EL (cell line): ENCODE data around the gene FLRT1.

ENCODE experiments used
- DNase-seq: peaks from one replicate; pipeline ENCODE4 v3.0.0-alpha.2; 2016

The FLRT1 gene

DNA sequence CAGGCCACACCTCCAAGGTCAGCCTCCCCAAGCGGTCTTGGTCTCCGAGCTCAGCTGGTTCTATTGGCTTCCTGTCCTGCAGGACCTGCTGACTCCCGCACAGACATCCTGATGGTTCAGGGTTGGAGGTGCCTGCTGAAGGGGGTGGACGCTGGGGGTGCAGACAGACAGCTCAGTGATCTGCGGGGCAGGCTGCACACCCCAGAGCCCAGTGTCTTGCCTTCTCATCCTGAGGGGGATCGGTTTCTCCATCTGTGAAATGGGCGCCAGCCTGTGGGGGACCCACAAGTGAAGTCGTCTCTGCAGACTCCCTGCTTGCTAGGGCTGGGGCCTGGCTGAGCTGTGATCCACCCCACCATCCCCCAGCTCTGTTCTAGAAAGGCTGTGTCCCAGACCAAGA lies 13.8 kb downstream of the FLRT1 start:
- no peak for DNase-seq

DNA sequence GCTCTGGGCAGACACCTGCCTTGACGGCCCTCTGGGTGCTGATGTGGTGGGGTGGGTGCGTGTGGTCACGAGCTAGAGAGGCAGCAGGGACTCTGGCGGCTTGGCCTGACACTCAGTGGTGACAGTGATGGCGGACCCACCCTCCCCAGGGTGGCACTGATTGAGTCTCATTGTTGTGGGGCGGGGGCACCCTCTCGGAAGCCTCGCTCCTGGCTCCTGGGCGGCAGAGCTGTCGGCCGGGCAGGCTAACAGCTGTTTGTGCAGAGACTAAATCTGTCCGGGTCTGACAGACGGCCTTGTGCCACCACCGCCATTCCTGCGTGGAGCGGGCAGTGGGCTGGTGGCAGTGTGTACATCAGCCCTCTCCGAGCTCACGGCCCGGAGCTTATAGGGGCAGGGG lies 15.6 kb downstream of the FLRT1 start:
- DNase-seq: no peak

DNA sequence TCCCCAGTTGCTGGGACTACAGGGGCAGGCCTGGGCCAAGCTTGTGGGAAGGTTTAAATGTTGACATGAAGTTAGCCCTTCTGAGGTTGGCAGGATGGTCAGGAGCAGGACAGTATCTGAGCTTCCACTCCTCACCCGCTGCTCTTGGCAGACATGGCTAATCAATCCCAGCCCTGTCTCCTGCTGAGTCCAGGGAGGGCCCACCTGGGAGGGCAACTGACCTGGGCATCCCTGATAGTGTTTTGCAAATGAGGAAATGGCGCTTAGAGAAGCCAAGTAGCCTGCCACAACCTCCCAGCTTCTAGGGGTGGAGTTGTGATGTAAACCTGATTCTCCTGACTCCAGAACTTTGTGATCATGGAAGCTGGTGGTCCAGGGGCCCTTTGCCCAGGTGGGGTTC lies 16.7 kb downstream of the FLRT1 start:
- DNase-seq: no peak

DNA sequence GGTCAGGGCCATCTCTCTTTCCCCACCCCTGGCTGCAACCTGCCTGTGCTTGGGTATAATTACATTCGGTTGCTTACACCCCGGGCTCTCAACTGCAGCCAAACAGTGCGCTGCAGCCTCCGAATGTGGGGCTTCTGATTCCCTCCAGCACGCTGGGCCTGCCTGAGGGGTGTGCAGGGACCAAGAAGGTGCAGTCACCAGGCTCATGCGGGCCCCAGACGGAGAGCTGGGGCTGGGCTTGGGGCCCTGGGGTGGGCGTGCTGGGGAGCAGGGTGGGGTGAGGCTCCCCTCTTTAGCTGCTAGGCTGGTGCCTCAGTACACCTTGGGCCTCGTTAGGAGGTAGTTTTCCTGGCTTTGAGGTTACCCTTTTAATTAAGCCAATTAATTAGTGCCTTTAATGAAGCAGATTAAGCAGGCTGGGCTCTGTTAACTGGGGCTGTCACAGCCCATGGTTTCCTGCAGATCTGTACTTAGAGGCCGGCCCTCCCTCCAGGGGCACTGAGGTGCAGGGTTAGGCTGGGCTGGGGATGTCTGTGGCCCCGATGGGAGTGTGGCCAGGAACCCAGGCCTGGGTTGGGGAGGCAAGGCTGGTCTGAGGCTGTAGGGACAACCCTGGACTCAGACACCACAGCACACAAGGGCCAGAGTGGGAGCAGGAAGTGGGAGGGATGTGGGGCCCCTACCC lies 17.3 kb downstream of the FLRT1 start:
- no peak for DNase-seq

DNA sequence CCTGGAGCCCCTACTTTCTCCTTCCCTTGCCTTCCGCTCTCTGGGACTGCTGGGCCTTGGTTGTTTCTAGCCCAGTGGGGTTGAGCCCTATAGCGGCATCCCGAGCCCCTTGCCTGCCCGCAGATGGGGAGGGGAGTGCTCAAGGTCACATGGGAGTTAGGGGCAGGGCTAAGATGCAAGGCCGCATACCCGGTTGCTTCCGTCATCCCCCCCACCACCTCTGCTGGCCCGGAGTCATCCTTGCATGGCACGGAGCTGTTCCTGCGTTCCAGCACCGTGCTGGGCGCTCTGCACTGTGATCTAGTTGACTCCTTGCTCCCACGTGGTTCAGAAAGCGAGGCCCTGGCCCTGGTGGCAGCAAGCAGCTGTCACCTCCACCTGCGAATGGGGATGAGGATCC lies 18.0 kb downstream of the FLRT1 start:
- no peak for DNase-seq

DNA sequence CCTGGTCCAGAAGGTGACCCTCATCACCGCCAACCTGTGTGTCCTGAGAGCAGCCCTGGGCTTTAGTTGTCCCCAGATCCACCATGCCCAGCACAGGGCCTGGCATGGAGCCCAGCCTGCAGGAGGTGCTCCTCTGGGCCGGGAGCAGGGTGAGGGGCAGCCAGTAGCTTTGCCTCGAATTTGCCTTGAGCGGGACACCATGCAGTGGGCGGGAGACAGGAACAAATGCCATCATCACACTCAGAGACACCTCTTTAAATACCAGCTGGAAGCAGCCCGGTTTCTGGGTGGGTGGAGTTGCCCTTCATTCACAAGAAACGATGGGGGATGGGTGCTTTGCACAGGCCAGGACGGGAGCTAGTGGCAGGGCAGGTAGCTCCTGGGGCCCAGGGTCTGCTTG lies 19.3 kb downstream of the FLRT1 start:
- DNase-seq: peak; percentile 4

DNA sequence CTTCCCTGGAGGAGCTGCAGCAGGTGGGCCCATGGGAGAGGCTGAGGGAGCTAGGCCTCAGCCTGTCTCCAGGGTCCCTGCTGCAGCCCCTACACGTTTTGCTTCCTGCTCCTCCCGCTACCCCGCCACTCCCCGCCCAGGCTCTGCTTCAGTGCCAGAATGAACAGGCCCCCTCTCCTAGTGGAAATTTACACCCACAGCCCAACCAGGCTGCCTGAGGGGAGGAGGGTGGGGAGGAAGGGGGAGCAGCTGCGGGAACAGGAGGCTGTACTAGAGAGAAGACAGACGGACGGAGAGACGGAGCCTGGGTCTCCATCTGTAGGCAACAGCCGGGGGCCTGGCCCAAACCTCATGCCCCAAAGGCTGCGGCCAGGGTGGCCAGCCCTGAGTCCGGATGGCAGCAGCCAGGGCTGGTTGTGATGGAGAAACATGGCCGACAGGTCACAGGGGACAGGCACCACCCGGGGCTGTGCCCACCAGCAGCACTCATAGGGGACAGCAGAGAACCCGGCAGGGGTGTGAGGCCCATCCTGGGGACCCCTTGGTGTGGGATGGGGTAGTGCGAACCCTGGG lies 20.6 kb downstream of the FLRT1 start:
- DNase-seq: no peak

DNA sequence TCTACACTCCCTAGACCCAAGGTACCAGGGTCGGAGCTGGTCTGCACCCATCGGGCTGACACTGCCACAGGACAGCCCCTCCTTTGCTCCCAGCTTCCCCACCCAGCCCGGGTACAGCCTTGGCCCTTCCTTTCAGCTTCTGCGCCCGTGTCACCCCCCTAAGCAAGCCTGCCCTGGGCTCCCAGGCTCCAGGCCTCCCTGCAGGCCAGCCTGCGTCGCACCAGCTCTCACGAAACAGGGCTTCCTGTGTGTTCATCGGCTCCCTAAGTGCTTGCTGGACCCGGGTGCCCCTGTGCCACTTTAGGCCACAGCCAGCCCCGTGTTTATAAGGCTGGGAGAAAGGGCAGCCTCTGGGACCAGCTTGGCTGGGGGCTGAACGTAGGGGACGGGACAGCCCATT lies 21.1 kb downstream of the FLRT1 start:
- no peak for DNase-seq

DNA sequence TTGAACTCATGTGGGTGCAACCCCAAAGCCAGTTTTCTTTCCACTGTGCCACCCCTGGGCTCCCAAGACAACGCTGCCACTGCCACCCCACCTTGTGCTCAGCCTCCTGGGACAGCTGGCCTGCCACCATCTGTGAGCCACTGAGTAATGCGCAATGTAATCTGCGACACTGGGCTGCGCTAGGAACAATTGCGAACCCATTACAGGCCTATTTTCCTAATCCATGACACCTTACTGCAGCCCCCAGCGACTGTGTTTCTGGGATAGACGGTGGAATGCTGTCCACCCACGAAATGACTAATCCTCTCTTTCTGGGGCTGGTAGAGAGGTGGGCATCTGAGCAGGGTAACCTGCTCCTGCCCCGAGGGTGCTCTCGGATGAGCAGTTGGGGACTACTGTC lies 22.2 kb downstream of the FLRT1 start:
- DNase-seq: no peak

DNA sequence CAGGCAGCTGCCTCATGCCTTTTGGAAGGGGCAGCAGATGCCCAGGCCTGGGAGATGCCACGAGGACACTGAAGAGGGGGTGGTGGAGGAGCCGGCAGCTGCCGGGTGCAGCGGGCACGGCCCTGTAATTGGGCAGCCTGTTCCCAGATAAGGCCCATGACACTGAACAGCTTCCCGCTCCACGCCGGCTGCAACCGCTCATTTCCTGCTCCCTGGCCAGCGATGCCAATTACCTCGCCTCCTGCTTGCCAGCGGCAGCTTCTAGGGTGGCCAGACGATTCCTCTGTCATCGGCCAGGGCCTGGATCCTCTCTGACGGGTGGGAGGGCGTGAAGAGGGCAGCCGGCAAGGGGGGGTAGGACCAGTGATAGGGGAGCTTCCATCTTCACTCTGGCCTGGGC lies 22.8 kb downstream of the FLRT1 start:
- DNase-seq: no peak

DNA sequence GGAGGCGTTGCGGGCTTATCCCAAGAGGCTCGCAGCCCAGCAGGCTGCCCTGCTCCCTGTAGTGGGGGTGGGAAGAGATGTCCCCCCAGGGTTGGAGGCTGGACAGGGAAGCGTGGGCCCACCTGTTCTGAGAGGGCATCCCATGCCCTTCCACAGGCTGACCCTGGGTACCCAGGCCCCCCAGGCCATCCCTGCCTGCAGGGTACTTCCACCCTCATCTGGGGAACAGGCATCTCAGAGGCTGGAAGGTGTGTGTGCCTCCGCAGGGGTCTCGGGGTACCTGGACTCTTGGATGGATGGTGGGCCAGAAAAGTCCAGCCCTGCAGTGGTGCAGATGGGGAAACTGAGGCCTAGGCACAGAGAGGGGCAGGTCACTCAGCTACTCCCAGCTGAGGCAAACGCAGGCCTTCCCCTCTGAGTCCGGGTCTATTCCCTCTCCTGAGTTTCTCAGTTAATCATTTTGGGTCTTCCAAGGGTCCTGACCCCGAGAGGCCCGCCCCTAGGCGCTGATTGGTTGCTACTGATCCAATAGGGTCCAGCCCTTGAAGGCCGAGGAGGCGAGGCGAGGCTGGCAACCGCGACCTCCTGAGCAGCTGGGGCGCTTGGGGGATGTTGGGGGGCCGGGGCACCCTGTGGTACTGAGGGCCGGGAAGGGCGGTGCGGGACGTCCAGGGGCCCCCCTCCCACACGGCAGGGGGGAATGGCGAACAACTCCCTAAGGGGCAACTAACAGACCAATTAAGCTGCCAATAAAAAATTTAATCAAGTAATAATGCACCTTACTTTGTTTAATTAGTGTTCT lies 23.8 kb downstream of the FLRT1 start:
- DNase-seq: no peak

DNA sequence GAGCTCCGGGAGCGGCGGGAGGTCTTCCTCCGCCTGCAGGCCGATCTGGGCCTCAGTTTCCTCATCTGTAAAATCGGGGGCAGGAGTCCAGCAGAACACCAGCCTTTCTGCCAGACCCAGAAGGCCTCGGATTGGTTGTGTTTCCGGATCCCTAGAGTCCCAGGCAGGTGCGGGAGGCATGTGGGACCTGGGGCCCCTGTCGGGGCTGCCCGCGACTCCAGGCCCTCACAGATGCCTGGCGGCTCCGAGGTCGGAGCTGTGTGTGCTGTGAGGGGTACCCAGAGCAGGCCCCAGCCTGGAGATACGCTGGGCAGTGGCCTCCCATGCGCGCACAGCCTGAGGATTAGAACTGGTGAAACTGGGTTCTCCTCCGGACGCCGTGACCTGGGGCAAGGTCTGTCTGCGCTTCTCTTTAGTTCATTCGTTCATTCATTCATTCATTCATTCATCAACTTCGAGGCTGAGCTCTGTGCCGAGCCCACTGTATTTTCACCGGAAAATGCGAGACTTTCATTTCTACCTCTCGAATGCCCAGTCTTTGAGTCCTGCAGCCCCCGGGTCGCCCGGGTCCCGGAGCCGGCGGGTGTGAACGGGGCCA lies 24.6 kb downstream of the FLRT1 start:
- no peak for DNase-seq

DNA sequence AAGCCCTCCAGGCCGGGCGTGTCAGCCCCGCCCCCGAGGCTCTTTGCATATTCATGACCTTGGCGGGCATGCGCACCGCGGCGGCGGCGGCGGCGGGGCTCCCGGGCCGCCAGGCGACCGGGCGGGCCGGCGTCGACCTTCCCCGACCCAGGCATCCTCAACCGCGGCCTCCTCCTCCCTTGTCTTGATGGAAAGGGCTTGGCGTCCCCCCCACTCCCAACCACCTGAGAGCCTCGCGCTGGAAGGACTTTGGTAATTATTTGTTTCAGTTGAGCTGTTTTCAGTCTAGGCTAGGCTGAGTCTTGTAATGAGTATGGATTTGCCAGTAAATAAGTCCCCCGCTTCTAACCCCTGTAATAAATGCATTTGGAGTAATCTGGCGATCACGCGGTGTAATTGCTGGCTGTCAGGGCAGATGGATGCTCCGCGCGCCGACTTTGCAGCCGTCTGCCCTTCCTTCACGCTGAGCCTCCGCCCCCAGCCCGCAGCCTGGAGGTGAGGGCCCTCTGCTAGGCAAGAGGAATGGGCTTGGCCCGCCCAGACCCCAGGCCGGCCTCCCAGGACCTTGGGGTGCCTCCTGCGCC lies 25.2 kb downstream of the FLRT1 start:
- DNase-seq: peak; percentile 25

DNA sequence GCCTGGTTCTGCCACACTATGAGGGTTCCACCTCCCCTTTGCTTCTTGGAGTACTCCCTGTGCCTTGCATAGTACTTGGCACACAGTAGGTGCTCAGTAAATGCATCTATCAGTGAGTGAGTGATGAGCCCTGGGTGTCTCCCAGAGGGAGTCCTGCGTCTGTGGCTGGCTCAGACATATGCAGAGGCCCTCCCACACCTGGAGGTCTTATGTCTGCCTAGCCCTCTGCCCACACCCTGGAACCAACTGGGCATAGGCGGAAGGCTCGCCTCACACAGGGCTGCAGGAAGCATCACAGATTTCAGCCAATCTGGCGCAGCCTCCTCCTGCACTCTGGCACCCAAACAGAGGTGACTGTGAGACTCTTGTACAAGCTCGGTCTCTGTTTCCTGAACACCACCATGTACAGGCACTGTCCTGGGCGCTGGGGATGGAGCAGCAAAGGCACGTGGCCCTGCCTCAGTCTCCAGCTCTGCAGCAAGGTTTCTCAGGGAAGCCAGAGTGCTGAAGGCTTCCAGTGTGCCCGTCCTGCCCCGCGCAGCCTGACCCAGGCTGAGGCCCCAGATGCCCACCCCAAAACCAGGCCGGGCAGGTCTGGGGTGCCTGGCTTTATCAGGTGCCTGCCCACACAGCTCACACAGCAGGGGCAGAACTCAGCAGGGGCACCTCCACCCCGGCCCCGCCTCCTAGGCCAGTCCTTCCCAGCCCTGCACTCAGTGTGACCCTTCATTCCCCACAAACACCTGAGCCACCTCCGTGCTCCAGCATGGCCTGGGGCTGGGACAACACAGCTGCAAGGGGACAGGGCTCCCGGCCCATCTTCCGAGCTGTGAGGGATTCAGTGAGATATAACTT lies 26.7 kb downstream of the FLRT1 start:
- DNase-seq: no peak

DNA sequence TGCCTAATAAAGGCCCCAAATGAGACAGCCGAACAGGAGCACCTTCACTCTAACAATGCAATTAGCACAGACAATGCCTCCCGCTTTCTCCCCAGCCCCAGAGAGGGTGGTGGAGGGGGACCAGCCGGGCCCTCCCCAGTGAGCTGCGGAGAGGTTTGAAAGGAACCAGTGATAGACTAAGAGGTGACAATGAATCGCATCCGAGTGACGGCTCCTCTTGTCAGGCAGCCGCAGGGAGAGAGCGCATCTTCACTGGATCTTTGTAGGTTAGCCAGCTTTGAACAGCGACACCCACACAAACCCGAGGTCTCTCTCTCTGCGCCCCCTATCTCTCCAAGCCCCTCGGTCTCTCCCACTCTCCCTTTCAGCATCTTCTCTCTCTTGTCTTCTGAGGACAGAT lies 28.0 kb downstream of the FLRT1 start:
- DNase-seq: no peak

DNA sequence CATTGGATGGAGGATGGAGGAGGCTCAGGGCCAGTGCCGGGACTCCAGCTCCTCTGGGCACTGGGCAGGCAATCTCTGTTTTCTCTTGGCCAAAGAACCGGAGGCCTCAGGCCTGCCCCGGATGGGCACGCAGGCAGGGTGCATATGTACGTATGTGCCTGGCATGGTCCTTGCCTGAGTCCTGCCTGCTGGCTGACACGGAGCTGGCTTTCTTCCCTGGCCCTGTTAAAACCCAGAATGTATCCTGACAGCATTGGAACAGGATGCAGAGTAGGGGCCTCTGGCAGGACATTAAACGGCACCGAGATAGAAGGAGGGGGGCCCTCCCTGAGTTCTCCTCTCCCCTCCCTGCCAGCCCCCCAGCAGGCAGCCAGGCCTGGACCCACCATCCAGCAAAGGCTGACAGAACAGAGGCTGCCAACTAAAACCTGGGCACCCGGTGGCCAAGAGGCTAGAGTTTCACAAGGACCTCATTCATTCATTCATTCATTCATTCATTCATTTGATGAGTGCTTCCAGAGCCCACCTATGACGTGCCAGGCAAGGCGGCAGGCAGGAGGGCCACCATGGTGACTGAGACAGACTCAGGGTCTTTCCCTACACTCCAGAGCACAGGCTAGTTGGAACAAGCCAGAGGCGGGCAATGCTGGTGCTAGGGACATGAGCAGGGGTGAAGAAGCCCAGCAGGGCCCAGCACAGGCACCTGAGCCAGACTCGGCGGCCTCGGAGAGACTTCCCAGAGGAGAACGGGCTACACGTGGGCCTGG lies 28.8 kb downstream of the FLRT1 start:
- DNase-seq: no peak

DNA sequence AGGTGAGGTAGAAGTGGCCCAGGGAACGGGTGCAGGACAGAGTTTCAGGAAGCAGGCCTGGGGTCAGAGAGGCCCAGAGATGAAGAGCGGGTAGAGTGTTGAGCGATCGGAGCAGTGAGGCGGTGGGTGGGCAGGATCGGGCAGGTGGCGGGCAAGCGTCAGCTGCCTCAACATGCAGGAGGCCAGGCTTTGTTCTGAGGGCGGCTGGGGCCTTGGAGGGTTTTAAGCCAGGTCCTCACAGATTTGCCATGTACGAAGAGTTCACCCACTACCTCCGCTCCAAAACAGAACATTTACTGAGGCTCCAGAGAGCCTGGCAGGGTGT lies 29.4 kb downstream of the FLRT1 start:
- no peak for DNase-seq

DNA sequence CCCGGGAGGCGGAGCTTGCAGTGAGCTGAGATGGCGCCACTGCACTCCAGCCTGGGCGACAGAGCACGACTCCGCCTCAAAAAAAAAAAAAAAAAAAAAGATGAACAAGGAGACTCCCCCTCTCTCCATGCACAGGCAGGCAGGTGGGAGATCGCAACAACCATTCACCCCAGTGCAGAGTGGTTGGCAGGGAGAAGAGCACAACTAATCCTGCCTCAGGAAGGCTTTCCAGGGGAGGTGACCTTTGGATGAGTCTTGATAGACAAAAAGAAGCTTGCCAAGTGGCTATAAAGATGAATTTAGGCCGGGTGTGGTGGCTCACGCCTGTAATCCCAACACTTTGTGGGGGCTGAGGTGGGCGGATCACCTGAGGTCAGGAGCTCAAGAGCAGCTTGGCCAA lies 30.0 kb downstream of the FLRT1 start:
- DNase-seq: no peak

DNA sequence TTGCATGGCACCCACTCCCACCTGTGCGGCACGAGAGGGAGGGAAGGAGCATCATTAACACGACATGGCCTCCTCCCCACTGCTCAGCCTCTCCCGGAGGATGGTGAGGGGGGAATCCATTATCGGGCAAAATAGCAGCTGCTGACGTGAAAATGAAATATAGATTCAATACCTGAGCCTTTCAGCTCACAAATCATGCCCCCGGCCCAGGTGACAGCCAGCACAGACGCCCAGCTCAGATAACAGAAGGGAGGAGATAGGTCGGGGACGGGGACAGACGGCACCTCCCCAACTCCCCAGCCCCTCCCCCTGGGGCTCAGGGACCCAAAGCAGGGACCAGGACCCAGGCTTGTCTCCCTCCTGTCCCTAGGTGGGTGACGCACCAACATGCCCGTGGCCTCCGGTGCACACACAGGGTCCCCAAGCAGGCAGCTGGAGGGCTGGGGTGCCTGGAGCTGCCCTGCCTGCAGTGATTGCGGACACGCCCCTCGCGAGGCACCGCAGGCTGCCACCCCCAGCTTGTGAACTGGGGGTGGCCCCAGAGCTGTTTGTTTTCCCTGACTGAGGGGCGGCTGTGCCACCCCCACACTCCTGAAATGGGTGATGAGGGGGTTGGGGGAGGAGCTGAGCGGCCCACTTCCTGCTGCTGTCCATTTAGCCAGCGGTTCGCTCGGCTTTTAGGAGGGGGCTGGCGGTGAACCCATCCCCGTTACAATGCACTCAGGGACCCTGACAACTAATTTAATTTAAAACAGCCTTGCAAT lies 31.7 kb downstream of the FLRT1 start:
- no peak for DNase-seq

DNA sequence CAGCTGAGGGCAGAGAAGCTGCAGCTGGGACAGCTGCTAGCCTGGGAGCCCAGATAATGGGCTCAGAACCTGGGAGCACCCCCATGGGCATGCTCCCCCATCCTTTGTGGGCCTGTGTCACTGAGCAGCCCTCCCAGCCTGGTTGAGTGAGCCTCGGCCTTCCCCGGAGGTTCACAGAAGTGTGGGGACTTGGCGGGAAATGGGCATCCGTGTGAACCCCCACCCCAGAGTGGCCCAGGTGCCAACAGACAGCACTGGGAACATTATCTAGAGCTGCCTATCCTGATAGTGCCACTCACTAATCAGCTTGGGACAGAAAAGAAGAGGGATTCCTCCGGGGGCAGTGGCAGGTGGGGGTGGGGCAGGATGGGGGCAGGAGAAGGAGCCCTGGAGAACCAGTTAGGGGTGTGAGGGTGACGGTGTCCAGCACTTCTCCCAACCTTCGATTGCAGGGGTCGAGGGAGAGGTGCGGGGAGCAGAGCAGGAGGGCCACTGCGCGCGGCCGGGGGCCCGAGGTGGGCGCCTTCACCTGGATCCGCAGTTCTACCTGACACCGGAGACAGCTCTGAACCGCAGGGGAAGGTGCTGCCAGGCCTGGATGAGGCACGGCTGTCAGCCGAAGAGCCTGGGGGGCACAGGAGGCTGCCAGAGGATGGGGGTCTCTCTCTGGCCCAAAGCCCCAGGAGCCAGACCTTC lies 33.1 kb downstream of the FLRT1 start:
- no peak for DNase-seq
